ENCODE results near the gene MRGPRX3. TPM values are rescaled to one million over a fixed set of nuclear protein-coding genes. Genes with fewer than 3 reads are reported as not detected.

The MRGPRX3 gene
- total and polyA plus RNA-seq, 2 of the 13 experiments (the other 11 are each of a cell fraction or from before 2014, with no cell fraction given), result 0.53 TPM; not detected in 1

DNA sequence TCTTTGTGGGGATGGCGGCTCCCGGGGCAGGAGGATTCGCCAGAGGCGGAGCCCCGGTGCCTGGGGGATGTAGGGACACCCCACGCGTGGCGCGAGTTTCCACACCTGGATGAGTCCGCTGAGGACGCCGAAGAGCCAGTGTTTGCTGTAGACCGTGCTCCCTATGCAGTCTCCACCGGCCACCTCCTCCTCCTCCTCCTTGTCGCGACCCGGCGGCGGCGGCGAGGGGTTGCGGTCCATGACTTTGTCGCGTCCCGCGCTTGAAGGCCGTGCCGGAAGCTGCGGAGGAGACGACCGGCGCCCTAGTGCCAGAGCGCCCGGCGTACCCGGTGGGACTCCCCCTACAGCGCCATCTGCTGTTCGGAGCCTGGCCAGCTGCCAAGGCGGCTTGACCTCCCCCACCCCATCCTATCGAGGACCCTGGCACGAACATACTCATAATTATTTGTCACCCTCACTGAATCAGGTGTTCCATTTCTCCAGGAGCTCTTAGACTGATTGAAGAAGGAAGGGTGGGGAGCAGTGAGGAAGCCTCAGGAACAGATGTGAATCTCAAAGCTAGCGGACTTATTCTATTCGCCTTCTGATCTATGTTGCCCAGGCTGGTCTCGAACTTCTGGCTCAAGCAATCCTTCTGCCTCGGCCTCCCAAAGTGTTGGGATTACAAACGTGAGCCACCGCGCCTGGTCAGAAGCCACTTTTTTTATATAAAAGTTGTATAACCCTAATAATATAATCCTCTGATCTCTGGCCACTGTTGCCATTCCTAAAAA, 26.4 kb upstream of the MRGPRX3 start, which contains the start of gene SAAL1 (continued):
- no peak for TF ChIP-seq GLMP (CRISPR knock-in tag; IDR thresholded peaks at IDR 0.05; ENCODE audit: borderline replicate concordance)
- TF ChIP-seq ZBTB7B (CRISPR knock-in tag; IDR thresholded peaks at IDR 0.05), result peak; percentile 55; the same call in 1 of the 2 replicates
- peak; percentile 81 for TF ChIP-seq MYPOP (CRISPR knock-in tag; IDR thresholded peaks at IDR 0.05)
- no peak for TF ChIP-seq ZNF607 (CRISPR knock-in tag; IDR thresholded peaks at IDR 0.05; ENCODE audit: borderline replicate concordance)
- TF ChIP-seq ZNF143 (CRISPR knock-in tag; IDR thresholded peaks at IDR 0.05), result no peak
- peak; percentile 86 for TF ChIP-seq HNRNPLL (IDR thresholded peaks at IDR 0.05; ENCODE audit: low read depth, low read length, poor library complexity, severe bottlenecking)
- TF ChIP-seq KDM4B (CRISPR knock-in tag; IDR thresholded peaks at IDR 0.05), result peak; percentile 90; the same call in 1 of the 2 replicates
- TF ChIP-seq, protein P1, sequence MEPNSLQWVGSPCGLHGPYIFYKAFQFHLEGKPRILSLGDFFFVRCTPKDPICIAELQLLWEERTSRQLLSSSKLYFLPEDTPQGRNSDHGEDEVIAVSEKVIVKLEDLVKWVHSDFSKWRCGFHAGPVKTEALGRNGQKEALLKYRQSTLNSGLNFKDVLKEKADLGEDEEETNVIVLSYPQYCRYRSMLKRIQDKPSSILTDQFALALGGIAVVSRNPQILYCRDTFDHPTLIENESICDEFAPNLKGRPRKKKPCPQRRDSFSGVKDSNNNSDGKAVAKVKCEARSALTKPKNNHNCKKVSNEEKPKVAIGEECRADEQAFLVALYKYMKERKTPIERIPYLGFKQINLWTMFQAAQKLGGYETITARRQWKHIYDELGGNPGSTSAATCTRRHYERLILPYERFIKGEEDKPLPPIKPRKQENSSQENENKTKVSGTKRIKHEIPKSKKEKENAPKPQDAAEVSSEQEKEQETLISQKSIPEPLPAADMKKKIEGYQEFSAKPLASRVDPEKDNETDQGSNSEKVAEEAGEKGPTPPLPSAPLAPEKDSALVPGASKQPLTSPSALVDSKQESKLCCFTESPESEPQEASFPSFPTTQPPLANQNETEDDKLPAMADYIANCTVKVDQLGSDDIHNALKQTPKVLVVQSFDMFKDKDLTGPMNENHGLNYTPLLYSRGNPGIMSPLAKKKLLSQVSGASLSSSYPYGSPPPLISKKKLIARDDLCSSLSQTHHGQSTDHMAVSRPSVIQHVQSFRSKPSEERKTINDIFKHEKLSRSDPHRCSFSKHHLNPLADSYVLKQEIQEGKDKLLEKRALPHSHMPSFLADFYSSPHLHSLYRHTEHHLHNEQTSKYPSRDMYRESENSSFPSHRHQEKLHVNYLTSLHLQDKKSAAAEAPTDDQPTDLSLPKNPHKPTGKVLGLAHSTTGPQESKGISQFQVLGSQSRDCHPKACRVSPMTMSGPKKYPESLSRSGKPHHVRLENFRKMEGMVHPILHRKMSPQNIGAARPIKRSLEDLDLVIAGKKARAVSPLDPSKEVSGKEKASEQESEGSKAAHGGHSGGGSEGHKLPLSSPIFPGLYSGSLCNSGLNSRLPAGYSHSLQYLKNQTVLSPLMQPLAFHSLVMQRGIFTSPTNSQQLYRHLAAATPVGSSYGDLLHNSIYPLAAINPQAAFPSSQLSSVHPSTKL (CRISPR knock-in tag; IDR thresholded peaks at IDR 0.05), result peak; percentile 62
- peak; percentile 36; the same call in 1 of the 2 replicates for TF ChIP-seq ZNF441 (CRISPR knock-in tag; IDR thresholded peaks at IDR 0.05; ENCODE audit: borderline replicate concordance)
- no peak for TF ChIP-seq ZNF850 (CRISPR knock-in tag; conservative IDR thresholded peaks at IDR 0.05)
- TF ChIP-seq, protein P2, sequence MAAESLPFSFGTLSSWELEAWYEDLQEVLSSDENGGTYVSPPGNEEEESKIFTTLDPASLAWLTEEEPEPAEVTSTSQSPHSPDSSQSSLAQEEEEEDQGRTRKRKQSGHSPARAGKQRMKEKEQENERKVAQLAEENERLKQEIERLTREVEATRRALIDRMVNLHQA (CRISPR knock-in tag; IDR thresholded peaks at IDR 0.05), result no peak
- no peak for TF ChIP-seq ZNF232 (CRISPR knock-in tag; IDR thresholded peaks at IDR 0.05; ENCODE audit: borderline replicate concordance)
- TF ChIP-seq HDAC2 (CRISPR knock-in tag; IDR thresholded peaks at IDR 0.05), result peak; percentile 74
- TF ChIP-seq, protein P3, sequence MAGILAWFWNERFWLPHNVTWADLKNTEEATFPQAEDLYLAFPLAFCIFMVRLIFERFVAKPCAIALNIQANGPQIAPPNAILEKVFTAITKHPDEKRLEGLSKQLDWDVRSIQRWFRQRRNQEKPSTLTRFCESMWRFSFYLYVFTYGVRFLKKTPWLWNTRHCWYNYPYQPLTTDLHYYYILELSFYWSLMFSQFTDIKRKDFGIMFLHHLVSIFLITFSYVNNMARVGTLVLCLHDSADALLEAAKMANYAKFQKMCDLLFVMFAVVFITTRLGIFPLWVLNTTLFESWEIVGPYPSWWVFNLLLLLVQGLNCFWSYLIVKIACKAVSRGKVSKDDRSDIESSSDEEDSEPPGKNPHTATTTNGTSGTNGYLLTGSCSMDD (CRISPR knock-in tag; IDR thresholded peaks at IDR 0.05), result no peak
- TF ChIP-seq LCORL (IDR thresholded peaks at IDR 0.05), result no peak
- TF ChIP-seq LCORL (CRISPR knock-in tag; IDR thresholded peaks at IDR 0.05), result peak; percentile 34; the same call in 1 of the 2 replicates
- TF ChIP-seq ZNF460 (CRISPR knock-in tag; IDR thresholded peaks at IDR 0.05; ENCODE audit: borderline replicate concordance), result no peak
- TF ChIP-seq ZNF281 (CRISPR knock-in tag; IDR thresholded peaks at IDR 0.05; ENCODE audit: borderline replicate concordance), result peak; percentile 96

All from HepG2 (cell line).